Measurements from ENCODE around the gene FTO.

FTO gene

DNA sequence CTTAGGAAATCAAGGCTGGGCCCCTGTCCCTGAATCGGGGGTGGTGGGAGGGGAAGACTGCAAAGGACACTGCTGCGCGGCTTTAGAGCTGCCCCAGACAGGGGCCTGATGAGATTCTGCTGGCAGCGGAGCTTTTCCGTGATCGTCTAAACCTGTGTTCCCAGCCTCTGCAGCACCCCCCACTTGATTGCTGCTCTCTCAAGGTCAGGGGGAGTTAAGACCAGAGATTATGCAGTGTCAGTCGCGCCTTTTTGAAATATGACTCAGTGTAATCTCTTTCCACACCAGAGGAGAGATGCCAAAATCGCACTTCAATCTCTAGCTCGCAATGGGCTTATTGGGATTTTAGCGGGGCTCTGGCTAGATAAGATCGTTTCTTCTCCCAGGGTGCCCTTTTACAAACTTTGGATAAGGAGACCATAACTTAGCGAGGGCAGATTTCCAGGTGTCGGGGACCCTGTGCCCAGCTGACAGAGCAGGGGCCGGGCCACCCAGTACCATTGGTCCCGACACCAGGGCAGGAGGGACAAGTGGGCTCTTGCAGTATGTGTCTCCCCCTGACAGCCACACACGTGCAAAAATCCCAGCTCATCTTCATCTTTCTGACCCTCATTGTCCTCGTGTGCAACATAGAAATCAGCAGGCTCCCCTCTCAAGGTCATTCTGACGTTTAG lies 495.7 kb downstream of the FTO start:
- H3K4me3 ChIP-seq (ENCODE audit: low read depth, low read length) = no peak overlapping the region
- no peak for DNase-seq (ENCODE audit: low read depth)

DNA sequence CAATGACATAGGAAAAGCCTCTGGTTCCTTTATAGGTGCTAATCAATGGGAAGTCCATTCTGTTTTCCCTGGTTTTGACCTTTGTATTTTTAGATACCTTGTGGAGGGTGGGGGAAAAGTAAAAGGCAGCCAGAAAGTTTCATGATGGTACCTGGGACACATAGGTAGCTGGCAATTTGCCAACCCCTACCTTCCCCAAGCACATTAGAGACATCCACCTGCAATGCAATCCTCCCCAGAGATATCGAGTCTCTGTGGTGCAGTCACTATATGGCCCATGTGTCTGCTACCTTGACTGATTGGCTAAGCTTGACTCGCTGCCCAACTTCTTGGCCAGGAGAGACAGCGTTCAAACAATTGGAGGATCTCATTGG lies 496.2 kb downstream of the FTO start:
- no peak overlapping the region for H3K4me3 ChIP-seq (ENCODE audit: low read depth, low read length)
- DNase-seq (ENCODE audit: low read depth) = no peak

DNA sequence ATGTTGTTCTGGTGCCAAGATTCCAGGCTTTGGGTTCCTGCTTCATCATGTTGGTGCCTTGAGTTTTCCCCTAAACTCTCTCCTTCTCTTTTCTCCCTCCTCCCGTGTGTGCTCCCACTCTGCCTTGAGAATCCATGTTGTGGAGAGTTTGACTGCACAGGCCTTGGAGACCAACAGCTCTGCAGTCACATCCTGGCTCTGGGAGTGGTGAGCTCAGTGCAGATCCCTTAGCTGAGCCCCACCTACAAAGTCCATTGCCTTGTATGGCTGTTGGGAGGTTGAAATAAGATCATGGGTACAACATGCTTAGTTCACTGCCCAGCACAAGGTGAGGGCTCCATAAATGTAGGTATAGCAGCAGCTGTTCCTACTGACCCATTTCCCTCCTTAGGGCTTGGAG lies 496.8 kb downstream of the FTO start:
- no peak overlapping the region for H3K4me3 ChIP-seq (ENCODE audit: low read depth, low read length)
- DNase-seq (ENCODE audit: low read depth) = no peak

DNA sequence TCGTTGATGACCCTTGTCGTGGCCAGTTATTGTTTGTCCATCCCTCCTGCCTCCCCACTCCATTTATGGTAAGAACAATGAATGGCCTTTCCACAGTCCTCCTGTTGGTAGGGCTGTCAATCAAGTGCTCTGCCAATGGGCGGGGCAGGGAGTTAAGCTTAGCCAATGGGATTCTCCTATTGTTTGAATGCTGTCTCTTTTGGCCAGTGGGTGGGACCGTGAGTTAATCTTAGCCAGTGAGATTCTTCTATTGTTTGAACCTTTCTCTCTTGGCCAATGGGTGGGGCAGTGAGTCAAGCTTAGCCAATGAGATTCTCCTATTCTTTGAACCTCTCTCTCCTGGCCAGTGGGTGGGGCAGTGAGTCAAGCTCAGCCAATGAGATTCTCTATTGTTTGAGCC lies 497.2 kb downstream of the FTO start:
- no peak overlapping the region for H3K4me3 ChIP-seq (ENCODE audit: low read depth, low read length)
- no peak for DNase-seq (ENCODE audit: low read depth)
